ENCODE measurements around the gene NOL8.

The NOL8 gene

GRCh38 chr9:92325269-92325990 lies at the start of gene NOL8, which contains the start of gene CENPP:
Gene NOL8 (minus strand): TSS chr9:92325350. CDS start chr9:92324161, 1,189 bp downstream.
Gene CENPP (plus strand): TSS chr9:92325953.
- DNase-seq: peak; percentile 87

GRCh38 chr9:92373167-92373566 lies 48.0 kb upstream of the NOL8 start:
- no peak for DNase-seq

GRCh38 chr9:92369075-92369474 lies 43.9 kb upstream of the NOL8 start:
- DNase-seq: no peak

GRCh38 chr9:92360083-92360482 lies 34.9 kb upstream of the NOL8 start:
- no peak for DNase-seq

GRCh38 chr9:92359394-92359995 lies 34.3 kb upstream of the NOL8 start:
- DNase-seq: no peak

GRCh38 chr9:92353051-92353450 lies 27.9 kb upstream of the NOL8 start:
- no peak for DNase-seq

- no peak for DNase-seq
These were observed 25.6 kb upstream of the NOL8 start for GRCh38 chr9:92350740-92351133.

GRCh38 chr9:92349771-92350739 lies 24.9 kb upstream of the NOL8 start:
- no peak for DNase-seq

GRCh38 chr9:92345582-92345981 lies 20.4 kb upstream of the NOL8 start:
- no peak for DNase-seq

GRCh38 chr9:92342825-92343488 lies 17.8 kb upstream of the NOL8 start:
- no peak for DNase-seq

- no peak for DNase-seq
These were observed 16.4 kb upstream of the NOL8 start for GRCh38 chr9:92341578-92341977.

GRCh38 chr9:92333282-92333634 lies 8.1 kb upstream of the NOL8 start:
- DNase-seq: no peak

GRCh38 chr9:92332577-92333281 lies 7.6 kb upstream of the NOL8 start:
- no peak for DNase-seq

GRCh38 chr9:92328225-92328624 lies 3.1 kb upstream of the NOL8 start:
- no peak for DNase-seq

GRCh38 chr9:92327283-92327850 lies 2.2 kb upstream of the NOL8 start:
- DNase-seq: no peak

- no peak for DNase-seq
These were observed 896 bp upstream of the NOL8 start for GRCh38 chr9:92325991-92326500.

- DNase-seq: no peak
These were observed 271 bp downstream of the NOL8 start for GRCh38 chr9:92324889-92325268.

- peak; percentile 4 for DNase-seq
These were observed 719 bp downstream of the NOL8 start for GRCh38 chr9:92324431-92324830.

GRCh38 chr9:92315456-92315855 lies 9.7 kb downstream of the NOL8 start:
- no peak for DNase-seq

GRCh38 chr9:92313624-92314012 lies 11.5 kb downstream of the NOL8 start:
- no peak for DNase-seq

GRCh38 chr9:92312887-92313623 lies 12.1 kb downstream of the NOL8 start:
- DNase-seq: no peak
